ENCODE data around the gene TPR.

DNA sequence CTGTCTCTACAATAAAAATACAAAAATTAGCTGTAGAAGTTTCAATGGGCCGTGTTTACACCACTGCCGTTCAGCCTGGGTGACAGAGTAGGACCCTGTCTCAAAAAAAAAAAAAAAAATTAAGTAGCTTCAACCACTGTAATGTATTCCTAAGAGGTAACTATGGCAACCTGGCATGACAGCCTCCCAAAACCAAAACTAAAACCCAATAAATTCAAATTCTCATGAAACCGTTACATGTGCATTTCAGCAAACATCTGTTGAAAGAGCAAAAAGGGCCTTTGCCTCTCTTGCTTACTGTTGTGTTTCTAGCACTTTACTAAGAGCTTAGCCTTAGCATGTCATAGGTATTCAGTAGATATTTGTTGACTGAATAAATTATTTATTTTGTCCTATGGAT lies 34.0 kb upstream of the TPR start:
- TF ChIP-seq CTCF (IDR thresholded peaks at IDR 0.05): no peak
- no peak for TF ChIP-seq EZH2 (IDR thresholded peaks at IDR 0.05)
